GM12878 (cell line): Measurements from ENCODE around the gene MAX.

Experiments
- CTCF ChIP-seq, 3 experiments: IDR thresholded peaks in 2 of 3; conservative IDR thresholded peaks in 1 of 3; 2 replicates each; pipeline ENCODE4 v1.5.1; 2011; ENCODE audit warnings: low read depth in 3 of 3, low read length in 3 of 3, mild to moderate bottlenecking in 3 of 3, control low read depth in 2 of 3, moderate library complexity in 2 of 3, inconsistent platforms in 1 of 3, mixed read lengths in 1 of 3; ENCODE audit not compliant: control insufficient read depth in 2 of 3, insufficient read depth in 1 of 3; ENCODE audit errors: extremely low read depth in 1 of 3
- POLR2AphosphoS2 ChIP-seq: IDR thresholded peaks from 2 replicates; pipeline ENCODE4 v1.6.1; 2011; ENCODE audit warnings: low read depth, mild to moderate bottlenecking, low read length, improper control_type of control experiment, moderate library complexity

DNA sequence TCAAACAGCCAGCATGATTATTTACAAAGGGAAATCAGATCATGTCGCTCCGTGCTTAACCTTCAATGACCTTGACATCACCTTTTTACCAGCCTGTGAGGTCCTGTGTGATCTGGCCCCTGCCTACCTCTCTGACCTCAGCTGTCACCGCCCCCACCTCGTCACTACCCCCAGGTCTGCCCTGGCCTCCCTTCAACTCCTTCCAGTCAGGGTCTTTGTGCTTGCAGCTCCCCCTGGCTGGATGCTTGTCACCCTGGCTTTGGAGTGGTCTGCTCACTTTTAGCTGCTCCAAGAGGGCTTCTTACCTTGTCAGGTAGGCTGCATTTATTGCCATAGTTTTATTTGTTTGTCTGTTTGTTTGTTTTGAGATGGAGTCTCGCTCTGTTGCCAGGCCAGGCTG lies 8.2 kb upstream of the MAX start:
- TF ChIP-seq POLR2AphosphoS2 (no peak), CTCF (IDR thresholded peaks at IDR 0.05 in 2 of 3, conservative IDR thresholded peaks at IDR 0.05 in 1 of 3; ENCODE audit: control insufficient read depth in 2 of 3, extremely low read depth in 1 of 3, insufficient read depth in 1 of 3, low read depth in 3 of 3, low read length in 3 of 3) (no peak)
